ENCODE data around the gene CNR1.

CNR1 gene

DNA sequence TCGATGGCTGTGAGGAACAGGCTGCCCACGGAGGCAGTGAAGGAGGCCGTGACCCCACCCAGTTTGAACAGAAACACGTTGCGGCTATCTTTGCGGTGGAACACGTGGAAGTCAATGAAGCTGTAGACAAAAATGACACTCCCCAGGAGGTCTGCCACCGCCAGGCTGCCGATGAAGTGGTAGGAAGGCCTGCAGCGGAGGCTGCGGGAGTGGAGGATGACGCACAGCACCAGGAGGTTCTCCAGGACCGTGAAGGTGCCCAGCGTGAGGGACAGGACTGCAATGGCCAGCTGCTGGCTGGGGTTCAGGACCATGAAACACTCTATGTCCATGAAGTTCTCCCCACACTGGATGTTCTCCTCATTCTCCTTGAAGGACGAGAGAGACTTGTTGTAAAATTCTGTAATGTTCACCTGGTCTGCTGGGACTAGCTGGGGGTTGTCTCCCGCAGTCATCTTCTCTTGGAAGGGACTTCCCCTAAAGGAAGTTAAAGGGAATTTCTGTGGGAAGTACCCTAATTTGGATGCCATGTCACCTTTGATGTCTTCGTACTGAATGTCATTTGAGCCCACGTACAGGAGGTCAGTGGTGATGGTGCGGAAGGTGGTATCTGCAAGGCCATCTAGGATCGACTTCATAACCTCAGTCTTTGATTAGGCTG, 21.4 kb downstream of the CNR1 start:
- no peaks in the 10 kb centered on the region for H3K4me1 ChIP-seq (ENCODE audit: control insufficient read depth, insufficient read depth, low read length)
- no peak overlapping the region for H3K4me3 ChIP-seq (ENCODE audit: insufficient read depth, low read depth, low read length)
- no peaks in the 10 kb centered on the region for H3K27me3 ChIP-seq (ENCODE audit: control insufficient read depth, insufficient read depth, low read length, poor library complexity, severe bottlenecking)
- 95 to 97% methylated on average over 20 of the region's 20 CpGs for WGBS, 2 experiments
- H3K36me3 ChIP-seq (ENCODE audit: control insufficient read depth, insufficient read depth, low read length), result no peaks in the 10 kb centered on the region
- H3K27ac ChIP-seq (ENCODE audit: insufficient read depth, low read depth, low read length, poor library complexity, severe bottlenecking), result no peak overlapping the region
- no peaks in the 10 kb centered on the region for H3K9me3 ChIP-seq (ENCODE audit: control insufficient read depth, low read length)

DNA sequence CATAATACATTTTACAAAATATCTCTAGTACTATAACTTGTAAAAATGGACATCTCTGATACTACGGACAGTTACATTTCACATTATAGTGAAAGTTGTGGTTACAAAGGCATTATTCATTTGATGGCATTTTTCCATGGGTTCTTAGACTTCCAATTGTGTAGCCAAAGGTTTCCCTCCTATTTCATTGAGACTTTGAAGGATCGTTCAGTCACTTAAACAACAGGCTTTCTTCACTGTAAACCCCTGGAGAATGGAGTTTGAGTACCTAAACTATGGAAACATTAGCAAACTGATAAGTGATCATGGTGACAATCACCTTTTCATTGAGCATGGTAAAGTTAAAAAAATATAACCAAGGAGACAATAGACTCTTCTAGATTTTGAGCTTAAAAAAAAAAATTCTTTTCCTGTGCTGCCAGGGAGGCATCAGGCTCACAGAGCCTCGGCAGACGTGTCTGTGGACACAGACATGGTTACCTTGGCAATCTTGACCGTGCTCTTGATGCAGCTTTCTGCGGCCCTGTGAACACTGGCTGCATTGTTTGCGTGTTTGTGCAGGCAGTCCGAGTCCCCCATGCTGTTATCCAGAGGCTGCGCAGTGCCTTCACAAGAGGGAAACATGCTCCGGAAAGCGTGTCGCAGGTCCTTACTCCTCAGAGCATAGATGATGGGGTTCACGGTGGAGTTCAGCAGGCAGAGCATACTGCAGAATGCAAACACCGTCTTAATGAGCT, 22.6 kb downstream of the CNR1 start:
- H3K4me1 ChIP-seq (ENCODE audit: control insufficient read depth, insufficient read depth, low read length), result no peaks in the 10 kb centered on the region
- no peaks in the 10 kb centered on the region for H3K36me3 ChIP-seq (ENCODE audit: control insufficient read depth, insufficient read depth, low read length)
- no peaks in the 10 kb centered on the region for H3K27me3 ChIP-seq (ENCODE audit: control insufficient read depth, insufficient read depth, low read length, poor library complexity, severe bottlenecking)
- no peak overlapping the region for H3K4me3 ChIP-seq (ENCODE audit: insufficient read depth, low read depth, low read length)
- WGBS, 2 experiments, result 95 to 97% methylated on average over 14 of the region's 14 CpGs
- no peak overlapping the region for H3K27ac ChIP-seq (ENCODE audit: insufficient read depth, low read depth, low read length, poor library complexity, severe bottlenecking)
- H3K9me3 ChIP-seq (ENCODE audit: control insufficient read depth, low read length), result no peaks in the 10 kb centered on the region

DNA sequence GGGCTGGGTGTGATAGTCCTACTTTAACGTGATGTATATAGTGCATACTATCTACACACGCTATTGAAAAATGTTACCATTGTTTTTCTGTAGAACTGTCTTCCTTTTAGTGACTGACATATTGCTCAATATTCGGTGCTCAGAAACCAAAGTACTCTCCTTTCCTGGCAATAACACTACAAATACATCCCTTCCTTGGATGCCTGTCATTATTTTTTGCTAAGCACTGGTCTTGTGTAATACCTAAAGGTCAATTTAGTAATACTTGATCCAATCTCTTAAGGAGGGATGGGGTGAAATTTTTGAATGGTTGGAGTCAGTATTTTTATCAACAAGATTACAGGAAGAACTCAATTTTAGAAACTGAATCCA, 23.9 kb downstream of the CNR1 start:
- Histone ChIP-seq H3K27me3 (ENCODE audit: control insufficient read depth, insufficient read depth, low read length, poor library complexity, severe bottlenecking) (no peaks in the 10 kb centered on the region), H3K36me3 (ENCODE audit: control insufficient read depth, insufficient read depth, low read length) (no peaks in the 10 kb centered on the region), H3K9me3 (ENCODE audit: control insufficient read depth, low read length) (no peaks in the 10 kb centered on the region), H3K27ac (ENCODE audit: insufficient read depth, low read depth, low read length, poor library complexity, severe bottlenecking) (no peak overlapping the region), H3K4me1 (ENCODE audit: control insufficient read depth, insufficient read depth, low read length) (no peaks in the 10 kb centered on the region), H3K4me3 (ENCODE audit: insufficient read depth, low read depth, low read length) (no peak overlapping the region)
- 98 to 100% methylated on average over 3 of the region's 3 CpGs for WGBS, 2 experiments

- no peak overlapping the region for H3K4me3 ChIP-seq (ENCODE audit: insufficient read depth, low read depth, low read length)
- H3K27ac ChIP-seq (ENCODE audit: insufficient read depth, low read depth, low read length, poor library complexity, severe bottlenecking), result no peak overlapping the region
- WGBS, 2 experiments, result 85 to 93% methylated on average over 9 of the region's 9 CpGs
- no peaks in the 10 kb centered on the region for H3K4me1 ChIP-seq (ENCODE audit: control insufficient read depth, insufficient read depth, low read length)
- no peaks in the 10 kb centered on the region for H3K27me3 ChIP-seq (ENCODE audit: control insufficient read depth, insufficient read depth, low read length, poor library complexity, severe bottlenecking)
- no peaks in the 10 kb centered on the region for H3K9me3 ChIP-seq (ENCODE audit: control insufficient read depth, low read length)
- no peaks in the 10 kb centered on the region for H3K36me3 ChIP-seq (ENCODE audit: control insufficient read depth, insufficient read depth, low read length)
Observed at GRCh38 chr6:88141561-88142296, 24.4 kb downstream of the CNR1 start.

GRCh38 chr6:88137915-88138314, 28.2 kb downstream of the CNR1 start:
- no peaks in the 10 kb centered on the region for H3K4me1 ChIP-seq (ENCODE audit: control insufficient read depth, insufficient read depth, low read length)
- no peaks in the 10 kb centered on the region for H3K27me3 ChIP-seq (ENCODE audit: control insufficient read depth, insufficient read depth, low read length, poor library complexity, severe bottlenecking)
- H3K36me3 ChIP-seq (ENCODE audit: control insufficient read depth, insufficient read depth, low read length), result no peaks in the 10 kb centered on the region
- 60% methylated on average over 1 of the region's 1 CpG; no CpG with 5 or more reads in 1 of the 2 experiments for WGBS, 2 experiments
- H3K4me3 ChIP-seq (ENCODE audit: insufficient read depth, low read depth, low read length), result no peak overlapping the region
- H3K9me3 ChIP-seq (ENCODE audit: control insufficient read depth, low read length), result no peaks in the 10 kb centered on the region
- H3K27ac ChIP-seq (ENCODE audit: insufficient read depth, low read depth, low read length, poor library complexity, severe bottlenecking), result no peak overlapping the region

DNA sequence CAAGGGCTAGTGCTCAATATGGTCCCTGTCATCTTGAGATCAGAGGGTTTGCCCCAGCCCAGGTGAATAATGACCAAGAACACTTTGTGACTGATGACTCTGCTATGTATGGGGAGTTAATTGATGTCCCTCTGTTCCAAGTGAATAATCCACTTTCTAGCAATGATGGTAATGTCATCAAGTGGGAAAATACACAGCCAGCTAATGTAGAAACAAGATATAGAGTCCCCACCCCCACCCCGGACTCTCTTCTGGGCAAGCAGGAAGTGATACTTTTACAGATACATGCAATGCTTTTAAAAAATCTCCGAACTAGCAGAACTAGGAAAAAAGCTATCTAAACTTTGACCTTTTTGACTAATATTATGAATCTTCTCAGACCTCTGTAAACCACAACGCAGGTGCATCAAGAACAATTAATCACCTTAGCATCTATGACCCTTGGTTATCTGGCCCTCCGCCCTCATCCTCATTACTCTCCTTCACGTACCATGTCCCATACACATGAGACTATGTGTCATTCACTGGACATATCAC, 30.5 kb downstream of the CNR1 start:
- WGBS, 2 experiments, result 91 to 97% methylated on average over 5 of the region's 5 CpGs
- no peak overlapping the region for H3K27ac ChIP-seq (ENCODE audit: insufficient read depth, low read depth, low read length, poor library complexity, severe bottlenecking)
- no peaks in the 10 kb centered on the region for H3K27me3 ChIP-seq (ENCODE audit: control insufficient read depth, insufficient read depth, low read length, poor library complexity, severe bottlenecking)
- no peaks in the 10 kb centered on the region for H3K36me3 ChIP-seq (ENCODE audit: control insufficient read depth, insufficient read depth, low read length)
- H3K9me3 ChIP-seq (ENCODE audit: control insufficient read depth, low read length), result no peaks in the 10 kb centered on the region
- H3K4me1 ChIP-seq (ENCODE audit: control insufficient read depth, insufficient read depth, low read length), result no peaks in the 10 kb centered on the region
- H3K4me3 ChIP-seq (ENCODE audit: insufficient read depth, low read depth, low read length), result no peak overlapping the region

DNA sequence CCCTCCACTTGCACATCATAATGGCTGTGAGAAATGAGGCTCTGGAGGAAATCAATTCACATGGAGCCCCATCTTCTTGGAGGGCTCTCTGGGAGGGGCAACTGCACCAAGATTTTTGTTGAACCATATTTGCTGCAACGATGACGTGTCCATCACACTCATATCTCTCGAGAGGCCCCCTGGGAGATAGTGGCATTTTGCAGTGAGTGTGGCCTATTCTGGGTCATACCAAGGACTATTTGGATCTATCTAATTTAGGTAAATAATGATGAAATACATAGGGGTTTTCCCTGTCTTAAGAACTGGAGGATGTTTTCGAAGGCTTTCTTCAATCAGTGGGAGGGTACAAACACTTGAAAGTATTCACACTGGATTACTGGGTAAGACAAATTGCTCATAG, 31.6 kb downstream of the CNR1 start:
- no peaks in the 10 kb centered on the region for H3K9me3 ChIP-seq (ENCODE audit: control insufficient read depth, low read length)
- no peaks in the 10 kb centered on the region for H3K36me3 ChIP-seq (ENCODE audit: control insufficient read depth, insufficient read depth, low read length)
- H3K4me3 ChIP-seq (ENCODE audit: insufficient read depth, low read depth, low read length), result no peak overlapping the region
- no peaks in the 10 kb centered on the region for H3K27me3 ChIP-seq (ENCODE audit: control insufficient read depth, insufficient read depth, low read length, poor library complexity, severe bottlenecking)
- WGBS, 2 experiments, result 94 to 95% methylated on average over 4 of the region's 4 CpGs
- H3K4me1 ChIP-seq (ENCODE audit: control insufficient read depth, insufficient read depth, low read length), result no peaks in the 10 kb centered on the region
- H3K27ac ChIP-seq (ENCODE audit: insufficient read depth, low read depth, low read length, poor library complexity, severe bottlenecking), result no peak overlapping the region

DNA sequence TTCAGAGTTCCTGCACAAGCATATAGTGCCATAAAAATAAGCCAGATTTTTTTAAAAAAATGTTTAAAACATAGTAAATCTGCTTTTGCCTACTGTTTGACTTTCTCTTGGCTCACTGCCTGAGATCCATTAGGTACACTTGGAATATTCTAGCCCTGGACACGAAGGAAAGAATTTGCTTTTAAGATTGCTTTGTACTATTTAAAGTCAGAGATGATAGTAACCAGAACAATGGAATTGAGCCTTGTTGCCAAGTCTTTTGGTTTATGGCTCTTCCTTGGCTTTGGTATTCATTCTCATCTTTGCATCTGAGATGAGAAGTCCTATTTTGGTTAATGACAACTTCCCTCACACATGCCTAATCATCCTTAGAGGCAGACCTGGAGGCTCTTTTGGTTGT, 32.4 kb downstream of the CNR1 start:
- no peaks in the 10 kb centered on the region for H3K36me3 ChIP-seq (ENCODE audit: control insufficient read depth, insufficient read depth, low read length)
- no peaks in the 10 kb centered on the region for H3K4me1 ChIP-seq (ENCODE audit: control insufficient read depth, insufficient read depth, low read length)
- H3K27me3 ChIP-seq (ENCODE audit: control insufficient read depth, insufficient read depth, low read length, poor library complexity, severe bottlenecking), result no peaks in the 10 kb centered on the region
- 86 to 100% methylated on average over 1 of the region's 1 CpG for WGBS, 2 experiments
- H3K9me3 ChIP-seq (ENCODE audit: control insufficient read depth, low read length), result no peaks in the 10 kb centered on the region
- H3K4me3 ChIP-seq (ENCODE audit: insufficient read depth, low read depth, low read length), result no peak overlapping the region
- H3K27ac ChIP-seq (ENCODE audit: insufficient read depth, low read depth, low read length, poor library complexity, severe bottlenecking), result no peak overlapping the region

DNA sequence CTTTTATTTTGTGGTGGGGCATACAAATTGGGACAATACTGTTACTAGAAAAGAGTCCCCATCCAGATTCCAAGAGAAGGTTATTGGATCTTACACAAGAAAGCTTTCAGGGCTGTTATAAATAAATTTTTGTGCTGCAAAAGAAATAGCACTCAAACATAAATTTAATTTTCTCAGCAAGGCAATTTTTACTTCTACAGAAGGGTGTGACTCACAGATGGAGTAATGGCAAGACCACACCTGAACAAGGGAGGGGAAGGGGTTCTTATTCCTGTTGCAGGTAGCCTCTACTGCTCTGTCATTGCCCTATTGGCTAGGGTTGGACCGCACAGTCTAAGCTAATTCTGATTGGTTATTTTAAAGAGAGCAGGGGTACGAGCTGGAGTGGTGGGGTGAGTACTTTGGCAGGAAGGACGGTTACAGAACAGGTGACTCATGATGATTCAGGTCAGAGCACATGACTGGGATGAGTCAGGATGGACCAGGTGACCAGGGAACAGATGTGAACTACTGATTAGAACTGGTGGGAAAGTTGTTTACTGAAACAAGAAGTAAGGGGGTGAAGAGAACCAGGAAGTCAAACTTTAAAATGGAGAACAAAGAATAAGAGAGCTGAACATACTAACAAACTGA, 41.1 kb downstream of the CNR1 start:
- WGBS, 2 experiments, result 87 to 93% methylated on average over 3 of the region's 3 CpGs
- H3K9me3 ChIP-seq (ENCODE audit: control insufficient read depth, low read length), result no peaks in the 10 kb centered on the region
- no peaks in the 10 kb centered on the region for H3K27me3 ChIP-seq (ENCODE audit: control insufficient read depth, insufficient read depth, low read length, poor library complexity, severe bottlenecking)
- H3K4me3 ChIP-seq (ENCODE audit: insufficient read depth, low read depth, low read length), result no peak overlapping the region
- no peak overlapping the region for H3K27ac ChIP-seq (ENCODE audit: insufficient read depth, low read depth, low read length, poor library complexity, severe bottlenecking)
- no peaks in the 10 kb centered on the region for H3K4me1 ChIP-seq (ENCODE audit: control insufficient read depth, insufficient read depth, low read length)
- H3K36me3 ChIP-seq (ENCODE audit: control insufficient read depth, insufficient read depth, low read length), result no peaks in the 10 kb centered on the region

DNA sequence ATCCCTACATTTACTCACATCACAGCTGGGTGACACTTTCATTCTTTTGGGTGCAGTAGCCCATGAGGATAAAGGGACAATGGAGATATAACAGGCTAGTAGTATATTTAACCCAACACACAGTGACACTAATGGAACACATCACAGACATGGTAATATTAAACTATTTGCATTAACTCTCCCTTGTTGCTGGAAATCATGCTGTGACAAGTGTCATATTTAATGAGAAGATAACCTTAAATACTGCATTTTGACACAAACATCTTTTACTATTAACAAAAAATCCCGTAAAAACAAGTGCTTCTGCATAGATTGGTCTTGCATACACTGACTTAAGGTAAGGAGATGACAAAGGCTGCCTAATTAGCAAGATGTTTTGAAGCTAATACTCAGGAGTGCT, 45.5 kb downstream of the CNR1 start:
- Histone ChIP-seq H3K9me3 (ENCODE audit: control insufficient read depth, low read length) (no peaks in the 10 kb centered on the region), H3K4me1 (ENCODE audit: control insufficient read depth, insufficient read depth, low read length) (no peaks in the 10 kb centered on the region), H3K27me3 (ENCODE audit: control insufficient read depth, insufficient read depth, low read length, poor library complexity, severe bottlenecking) (no peaks in the 10 kb centered on the region), H3K36me3 (ENCODE audit: control insufficient read depth, insufficient read depth, low read length) (no peaks in the 10 kb centered on the region), H3K4me3 (ENCODE audit: insufficient read depth, low read depth, low read length) (no peak overlapping the region), H3K27ac (ENCODE audit: insufficient read depth, low read depth, low read length, poor library complexity, severe bottlenecking) (no peak overlapping the region)
- whole genome bisulfite sequencing, 2 experiments, result 82 to 100% methylated on average over 1 of the region's 1 CpG

Measured in ectodermal cell (in vitro differentiated cells).